Cardiac fibroblast (primary cell): Measurements from ENCODE around the gene PFN2.
A peak's percentile ranks its signal among the peaks of the same experiment; 100 is the strongest.
"Not testable (repeated sequence)": the region's sequence is repeated elsewhere in the genome, so short reads cannot be mapped to it uniquely, and the experiment has no call there.

Experiments used
- DNase-seq, 2 donors: peaks; one replicate each; pipeline versions ENCODE4 v3.0.0 to v3.0.0-alpha.2; 2010; ENCODE audit warnings: low read depth in 2 of 2
- H3K4me3 ChIP-seq, 2 donors: replicated peaks in 1 of 2; 1 replicate in 1 of 2; 2 replicates in 1 of 2; pipeline ENCODE4 v1.5.1; 2011; ENCODE audit warnings: low read depth in 2 of 2, low read length in 2 of 2, mild to moderate bottlenecking in 2 of 2, moderate library complexity in 1 of 2
- TF ChIP-seq, protein P1 (sequence below): IDR thresholded peaks from one replicate; pipeline ENCODE4 v1.5.1; 2011; ENCODE audit warnings: low read depth, mild to moderate bottlenecking, low read length, inconsistent platforms

PFN2 gene

DNA sequence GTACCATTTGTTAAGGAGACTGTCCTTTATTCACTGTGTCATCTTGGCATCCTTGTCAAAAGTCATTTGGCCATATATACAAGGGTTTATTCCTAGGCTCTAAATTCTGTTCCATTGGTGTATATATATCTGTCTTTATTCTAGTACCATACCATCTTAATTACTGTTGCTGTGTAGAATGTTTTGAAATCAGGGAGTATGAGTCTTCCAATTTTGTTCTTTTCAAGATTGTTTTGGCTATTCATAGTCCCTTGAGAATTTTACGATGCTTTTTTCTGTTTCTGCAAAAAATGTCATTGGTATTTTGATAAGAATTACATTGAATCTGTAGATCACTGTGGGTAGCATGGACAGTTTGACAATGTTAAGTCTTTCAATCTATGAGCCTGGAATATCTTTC, 28.7 kb downstream of the PFN2 start:
- H3K4me3 ChIP-seq = no peak overlapping the region
- DNase-seq = peak in 1 of 2 donors; percentile 53
- TF ChIP-seq, protein P1, sequence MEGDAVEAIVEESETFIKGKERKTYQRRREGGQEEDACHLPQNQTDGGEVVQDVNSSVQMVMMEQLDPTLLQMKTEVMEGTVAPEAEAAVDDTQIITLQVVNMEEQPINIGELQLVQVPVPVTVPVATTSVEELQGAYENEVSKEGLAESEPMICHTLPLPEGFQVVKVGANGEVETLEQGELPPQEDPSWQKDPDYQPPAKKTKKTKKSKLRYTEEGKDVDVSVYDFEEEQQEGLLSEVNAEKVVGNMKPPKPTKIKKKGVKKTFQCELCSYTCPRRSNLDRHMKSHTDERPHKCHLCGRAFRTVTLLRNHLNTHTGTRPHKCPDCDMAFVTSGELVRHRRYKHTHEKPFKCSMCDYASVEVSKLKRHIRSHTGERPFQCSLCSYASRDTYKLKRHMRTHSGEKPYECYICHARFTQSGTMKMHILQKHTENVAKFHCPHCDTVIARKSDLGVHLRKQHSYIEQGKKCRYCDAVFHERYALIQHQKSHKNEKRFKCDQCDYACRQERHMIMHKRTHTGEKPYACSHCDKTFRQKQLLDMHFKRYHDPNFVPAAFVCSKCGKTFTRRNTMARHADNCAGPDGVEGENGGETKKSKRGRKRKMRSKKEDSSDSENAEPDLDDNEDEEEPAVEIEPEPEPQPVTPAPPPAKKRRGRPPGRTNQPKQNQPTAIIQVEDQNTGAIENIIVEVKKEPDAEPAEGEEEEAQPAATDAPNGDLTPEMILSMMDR = no peak

DNA sequence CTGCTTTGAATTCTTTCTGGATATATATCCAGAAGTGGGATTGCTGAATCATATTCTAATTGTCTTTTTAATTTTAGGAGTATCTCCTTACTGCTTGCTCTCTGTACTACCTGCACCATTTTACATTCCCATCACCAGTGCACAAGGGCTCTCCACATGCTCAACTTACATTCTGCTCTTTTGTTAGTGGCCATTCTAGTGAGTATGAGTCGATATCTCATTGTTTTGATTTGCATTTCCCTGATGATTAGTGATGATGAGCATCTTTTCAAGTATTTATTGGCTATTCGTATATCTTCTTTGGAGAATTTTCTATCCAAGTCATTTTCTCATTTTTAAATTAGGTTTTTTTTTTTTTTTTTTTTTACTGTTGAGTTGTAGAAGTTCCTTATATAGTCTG, 29.5 kb downstream of the PFN2 start:
- TF ChIP-seq, protein P1 = no peak
- peak in 1 of 2 donors; percentile 31 for DNase-seq

DNA sequence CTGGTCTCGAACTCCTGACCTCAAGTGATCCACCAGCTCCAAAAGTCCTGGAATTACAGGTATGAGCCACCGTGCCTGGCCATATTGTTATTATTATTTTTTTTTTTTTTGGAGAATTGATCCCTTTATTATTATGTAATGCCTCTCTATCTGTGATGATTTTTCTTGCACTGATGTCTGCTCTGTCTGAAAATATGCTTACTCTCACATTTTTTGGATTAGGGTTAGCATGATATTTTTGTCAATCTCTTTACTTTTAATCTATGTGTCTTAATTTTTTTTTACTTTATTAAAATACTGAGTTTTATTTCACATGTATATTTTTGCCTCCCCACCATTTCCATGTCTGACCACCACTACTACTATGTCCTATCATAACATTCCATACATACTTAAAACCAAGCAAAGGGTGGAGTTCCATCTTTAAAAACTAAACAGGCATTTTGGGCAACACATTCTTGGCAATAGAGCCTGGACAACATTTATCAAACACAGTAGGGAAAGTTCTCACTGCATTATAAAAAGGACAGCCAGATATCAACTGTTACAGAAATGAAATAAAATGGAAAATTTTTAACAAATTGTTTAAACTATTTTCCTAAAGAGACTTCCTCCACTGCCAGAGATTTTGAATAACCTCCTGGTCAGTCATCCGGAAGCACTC, 32.2 kb downstream of the PFN2 start:
- H3K4me3 ChIP-seq = not testable (repeated sequence)
- DNase-seq = peak; percentile 38 to 40

More for the DNA sequence above, 29.5 kb downstream of the PFN2 start:
- no peak overlapping the region for H3K4me3 ChIP-seq

DNA sequence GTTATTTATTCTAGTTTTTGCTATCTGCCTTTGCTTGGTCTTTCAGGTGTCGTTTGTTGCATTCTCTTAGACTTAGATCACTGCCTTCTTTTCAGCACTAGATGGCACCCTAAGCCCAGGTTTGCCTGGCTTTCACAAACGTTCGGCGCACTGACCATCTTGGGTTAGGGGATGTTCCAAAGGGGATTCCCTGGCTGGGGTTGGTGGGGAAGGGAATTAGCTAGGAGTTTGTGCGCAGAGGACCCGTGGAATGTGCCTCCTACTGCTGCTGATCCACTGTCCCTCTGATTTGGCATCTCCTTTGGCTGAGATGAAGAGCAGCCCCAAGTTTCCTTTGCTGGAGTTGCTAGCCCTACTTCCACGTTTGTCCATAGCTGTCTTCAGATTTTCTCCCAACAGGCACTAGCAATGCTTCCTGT, 33.9 kb downstream of the PFN2 start:
- peak; percentile 73 to 75 for DNase-seq
- no peak overlapping the region for H3K4me3 ChIP-seq
- TF ChIP-seq, protein P1 = peak; percentile 79

DNA sequence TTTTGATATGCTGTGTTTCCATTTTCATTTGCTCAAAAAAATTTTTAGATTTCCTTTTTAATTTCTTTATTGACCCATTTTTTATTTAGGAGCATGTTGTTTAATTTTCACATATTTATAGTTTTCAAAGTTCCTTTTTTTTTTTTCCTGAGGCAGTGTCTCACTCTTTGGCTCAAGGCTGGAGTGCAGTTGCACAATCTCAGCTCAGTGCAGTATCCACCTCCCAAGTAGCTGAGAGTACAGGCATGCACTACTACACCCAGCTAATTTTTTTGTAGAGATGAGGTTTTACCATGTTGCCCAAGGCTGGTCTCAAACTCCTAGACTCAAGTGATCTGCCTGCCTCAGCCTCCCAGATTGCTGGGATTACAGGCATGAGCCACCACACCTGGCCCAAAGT, 36.2 kb downstream of the PFN2 start:
- TF ChIP-seq, protein P1 = no peak
- no peak overlapping the region for H3K4me3 ChIP-seq
- DNase-seq = peak; percentile 85 to 88

DNA sequence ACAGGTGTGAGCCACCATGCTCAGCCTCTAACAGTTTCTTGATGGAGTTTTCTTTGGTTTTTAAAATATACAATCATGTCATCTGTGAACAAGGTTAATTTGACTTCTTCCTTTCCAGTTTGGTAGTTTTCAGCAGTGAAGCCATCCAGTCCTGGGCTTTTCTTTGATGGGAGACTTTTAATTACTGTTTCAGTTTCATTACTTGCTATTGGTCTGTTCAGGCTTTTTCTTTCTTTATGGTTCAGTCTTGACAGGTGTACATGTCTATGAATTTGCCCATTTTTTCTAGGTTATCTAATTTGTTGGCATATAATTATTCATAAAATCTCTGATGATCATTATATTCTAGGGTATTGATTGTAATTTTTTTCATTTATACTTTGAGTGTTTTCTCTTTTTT, 36.8 kb downstream of the PFN2 start:
- H3K4me3 ChIP-seq = no peak overlapping the region
- no peak for DNase-seq
- TF ChIP-seq, protein P1 = no peak

DNA sequence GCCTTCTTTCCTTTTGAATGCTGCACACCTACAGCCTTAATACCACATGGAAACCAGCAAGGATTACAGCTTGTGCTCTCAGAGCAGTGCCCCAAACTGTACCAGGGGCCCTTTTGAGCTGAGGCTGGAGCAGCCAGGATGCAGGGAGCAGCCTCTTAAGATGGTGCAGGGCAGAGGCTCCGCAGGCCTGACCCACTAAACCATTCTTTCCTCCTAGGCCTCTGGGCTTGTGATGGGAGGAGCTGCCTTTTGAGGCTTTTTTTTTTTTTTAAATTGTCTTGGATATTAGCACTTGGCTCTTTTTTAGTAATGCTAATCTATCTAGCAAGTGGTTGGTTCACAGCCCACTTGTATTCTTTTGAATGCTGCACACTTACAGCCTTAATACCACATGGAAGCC, 37.7 kb downstream of the PFN2 start:
- TF ChIP-seq, protein P1 = no peak
- no peak for DNase-seq

More for the DNA sequence above, 37.7 kb downstream of the PFN2 start:
- H3K4me3 ChIP-seq = no peak overlapping the region
